Measurements from ENCODE around the gene TSPAN9.

DNA sequence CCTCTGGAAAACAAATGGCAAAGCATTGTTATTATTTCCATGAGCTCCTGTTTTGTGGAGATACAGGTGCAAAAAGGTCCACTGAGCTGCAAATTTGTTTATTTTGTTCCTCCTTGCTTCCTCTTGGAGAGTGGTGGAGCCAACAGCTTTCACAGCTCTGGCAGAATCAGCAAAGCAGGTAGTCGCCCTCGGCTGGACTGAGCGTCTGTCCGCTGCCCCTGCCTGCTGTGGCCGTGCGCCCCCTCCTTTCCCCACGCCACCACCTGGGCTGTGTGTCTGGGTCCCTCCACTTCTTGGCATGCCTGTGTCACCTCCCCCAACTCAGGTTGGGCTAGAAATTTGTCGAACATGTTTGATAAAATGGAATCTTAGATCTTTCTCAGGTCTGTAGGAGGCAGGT lies 188.2 kb downstream of the TSPAN9 start:
- TF ChIP-seq CTCF (IDR thresholded peaks at IDR 0.05; ENCODE audit: low read depth, low read length) (no peak), POLR2A (IDR thresholded peaks at IDR 0.05; ENCODE audit: extremely low read depth, insufficient read length) (no peak), MYC (IDR thresholded peaks at IDR 0.05; ENCODE audit: low read depth, low read length) (no peak)
- TF ChIP-seq, protein P1, sequence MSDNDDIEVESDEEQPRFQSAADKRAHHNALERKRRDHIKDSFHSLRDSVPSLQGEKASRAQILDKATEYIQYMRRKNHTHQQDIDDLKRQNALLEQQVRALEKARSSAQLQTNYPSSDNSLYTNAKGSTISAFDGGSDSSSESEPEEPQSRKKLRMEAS (IDR thresholded peaks at IDR 0.05; ENCODE audit: low read depth, low read length), result no peak

Measured in NB4 (cell line).